SK-N-MC (cell line): ENCODE results near the gene TBCC.

Experiments used
- EZH2 ChIP-seq: fragments of 200-600 bp; sonication (generic); IDR thresholded peaks from one replicate; pipeline ENCODE4 v1.6.1; 2017; ENCODE audit warnings: antibody characterized with exemption
- POLR2AphosphoS5 ChIP-seq: IDR thresholded peaks from 2 replicates; pipeline ENCODE4 v1.6.1; 2012; ENCODE audit warnings: mild to moderate bottlenecking, low read depth, low read length, borderline replicate concordance

DNA sequence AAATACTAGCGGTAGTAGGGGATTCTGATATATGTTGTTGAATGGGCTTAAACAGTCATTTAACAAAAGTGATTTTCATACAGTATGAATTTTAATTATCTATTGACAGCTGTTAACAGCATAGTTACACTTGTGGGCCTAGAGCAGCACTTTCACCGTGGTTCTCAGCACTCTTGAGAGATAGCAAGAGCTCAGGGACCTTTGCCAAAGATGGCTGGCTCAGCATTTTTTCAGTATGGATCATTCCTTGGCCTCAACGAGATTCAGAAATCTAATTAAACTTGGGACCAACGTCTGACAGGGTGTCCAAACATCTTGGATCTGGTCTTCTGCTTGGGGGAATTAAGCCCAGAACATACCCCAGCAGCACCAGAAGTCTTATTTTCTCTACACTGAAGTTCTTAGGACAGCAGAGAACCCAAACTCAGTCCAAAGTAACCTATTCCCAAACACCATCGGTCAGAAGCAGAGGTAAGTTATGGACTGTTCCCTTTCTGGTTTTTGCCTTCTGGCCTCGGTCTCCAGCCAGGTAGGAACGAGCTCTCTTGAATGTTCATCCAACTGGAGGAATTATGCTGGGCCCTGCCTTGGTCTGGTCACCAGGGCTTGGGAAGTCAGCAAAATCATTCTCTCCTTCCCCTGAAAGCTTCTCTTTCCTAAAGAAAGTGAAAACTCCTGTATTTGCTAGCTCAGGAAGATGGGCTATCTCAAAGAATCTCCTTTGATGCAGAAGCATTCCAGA lies 49.2 kb downstream of the TBCC start:
- TF ChIP-seq POLR2AphosphoS5 (no peak), EZH2 (no peak)
